HG02885 (cell line): Measurements from ENCODE around the gene RAC2.
"Not testable (repeated sequence)": the region's sequence is repeated elsewhere in the genome, so short reads cannot be mapped to it uniquely, and the experiment has no call there.

Experiments used
- ATAC-seq: cut with Tn5 transposase; IDR thresholded peaks from one replicate; pipeline ENCODE4 v1.9.1; 2021; ENCODE audit warnings: mild to moderate bottlenecking; ENCODE audit not compliant: unreplicated experiment, poor library complexity

Gene RAC2

DNA sequence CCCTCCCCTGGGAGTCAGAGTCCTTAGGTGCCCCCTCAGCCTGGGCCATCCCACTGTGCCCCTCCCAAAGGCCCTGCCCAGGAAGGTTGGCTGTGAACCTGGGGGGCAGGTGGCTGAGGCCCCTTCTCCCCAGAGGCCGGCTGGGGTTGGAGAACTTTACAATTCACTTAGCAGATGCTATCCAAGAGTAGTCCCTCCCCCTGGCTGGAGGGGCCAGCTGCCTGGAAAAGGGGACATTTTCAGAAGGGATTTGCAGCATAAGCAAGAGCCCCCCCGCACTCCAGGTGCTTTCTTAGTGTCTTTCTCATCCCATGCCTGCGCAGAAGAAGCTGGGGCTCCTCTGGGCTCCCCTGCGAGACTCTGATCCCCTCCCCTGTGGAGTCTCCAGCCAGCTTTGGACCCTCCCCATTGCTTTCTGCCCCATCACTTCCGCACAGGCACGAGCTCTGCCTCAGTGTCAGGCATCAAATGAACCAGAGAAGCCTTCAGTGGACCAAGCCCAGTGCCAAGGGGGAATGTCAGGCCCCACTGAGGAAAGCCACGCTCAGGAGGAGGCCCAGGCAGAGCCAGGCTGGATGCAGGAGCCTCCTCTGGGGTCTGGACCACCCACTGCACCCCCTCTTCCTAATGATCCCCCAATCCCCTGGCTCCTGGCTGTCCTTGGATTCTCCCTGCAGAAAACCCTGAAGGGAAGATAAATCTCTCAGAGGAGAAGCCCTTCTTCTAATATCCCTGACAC lies 35.5 kb downstream of the RAC2 start:
- no peak for ATAC-seq

- ATAC-seq, result no peak
Measured at GRCh38 chr22:37207981-37208380, 36.1 kb downstream of the RAC2 start.

- ATAC-seq, result no peak
Measured at GRCh38 chr22:37206841-37207821, 36.9 kb downstream of the RAC2 start.

GRCh38 chr22:37206118-37206840 lies 37.8 kb downstream of the RAC2 start:
- no peak for ATAC-seq

- ATAC-seq, result no peak
Measured at GRCh38 chr22:37205046-37205445, 39.0 kb downstream of the RAC2 start.

DNA sequence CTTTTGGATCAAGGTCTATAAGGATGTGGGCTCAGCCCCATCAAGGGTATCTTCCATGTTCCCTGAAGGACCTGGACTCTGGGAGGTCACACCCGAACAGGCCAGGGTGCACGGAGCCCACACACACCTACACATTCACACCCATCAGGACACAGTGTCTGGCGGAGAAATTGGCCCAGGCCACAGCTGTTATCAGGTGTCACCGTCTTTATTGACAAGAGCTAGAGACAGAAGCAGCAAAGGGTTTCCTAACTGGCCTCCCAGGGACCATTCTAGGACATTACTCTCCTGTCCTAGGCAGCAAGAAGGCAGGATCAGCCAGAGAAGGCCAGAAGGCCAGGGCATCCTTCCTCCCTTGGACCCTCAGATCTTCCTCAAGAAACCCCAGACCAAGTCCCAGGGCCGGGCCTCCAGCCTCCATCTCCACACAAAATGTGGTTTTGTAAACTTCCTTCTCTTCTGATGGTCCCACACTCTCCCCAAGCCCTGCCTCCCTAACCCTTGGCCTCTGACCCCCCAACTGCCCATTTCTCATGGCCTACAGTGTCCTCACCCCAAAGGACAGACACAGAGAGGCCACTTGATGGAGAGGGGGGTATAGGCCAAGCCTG lies 39.9 kb downstream of the RAC2 start:
- no peak for ATAC-seq

DNA sequence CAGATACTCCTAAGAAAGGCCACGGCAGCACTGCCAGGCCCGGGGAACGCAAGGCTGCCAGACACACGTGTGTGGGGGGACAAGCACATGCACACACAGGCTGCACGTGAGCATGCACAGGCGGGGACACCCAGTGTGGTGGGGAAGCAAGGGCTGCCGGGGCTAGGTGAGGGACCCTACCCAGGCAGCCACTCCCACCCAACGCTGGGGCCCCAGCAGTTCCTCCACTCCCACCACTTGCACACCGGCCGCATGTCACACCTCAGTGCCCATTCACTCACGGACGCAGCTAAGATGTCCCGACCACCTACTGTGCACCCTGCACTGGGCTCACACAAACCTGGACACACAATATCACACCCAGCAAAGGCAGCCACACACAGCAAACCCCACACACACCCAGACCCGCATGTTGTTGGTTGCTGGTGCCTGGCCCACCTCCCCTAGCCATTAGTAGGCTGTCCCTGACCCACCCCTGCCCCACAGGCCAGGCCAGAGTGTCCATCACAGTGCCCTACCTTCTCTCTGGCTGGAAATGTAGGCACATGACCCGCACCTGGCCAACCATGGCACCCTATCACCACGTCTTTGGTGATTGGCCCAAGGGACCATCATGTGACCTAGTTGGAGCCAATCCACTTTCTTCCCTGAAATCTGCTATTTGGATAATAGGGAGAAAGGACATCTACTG lies 40.6 kb downstream of the RAC2 start:
- ATAC-seq, result no peak

- ATAC-seq, result no peak
Measured at GRCh38 chr22:37202716-37203115, 41.4 kb downstream of the RAC2 start.

DNA sequence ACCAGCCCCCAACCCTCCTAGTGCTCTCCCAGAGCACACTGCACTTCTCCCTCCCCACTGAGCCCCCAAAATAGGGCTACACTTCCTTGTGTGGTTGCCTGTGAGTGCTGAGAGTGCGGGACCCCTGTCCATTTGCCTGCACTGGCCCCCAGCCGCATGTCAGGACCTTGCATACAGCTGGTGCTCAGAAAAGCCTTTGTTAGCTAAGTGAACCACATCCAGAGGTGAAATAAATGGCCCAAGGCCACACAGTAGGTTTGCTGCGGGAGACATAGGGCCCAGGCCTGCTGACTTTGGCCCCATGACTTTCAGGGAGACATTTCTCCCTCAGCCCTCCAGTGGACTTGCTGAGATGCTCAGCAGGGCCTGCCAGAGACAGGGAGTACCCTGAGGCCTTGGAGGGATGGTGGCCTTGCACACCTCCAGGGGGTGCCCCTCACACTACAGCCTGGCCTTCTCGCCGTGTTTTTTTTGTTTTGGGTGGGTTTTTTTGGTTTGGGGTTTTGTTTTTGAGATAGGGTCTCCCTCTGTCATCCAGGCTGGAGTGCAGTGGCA lies 42.0 kb downstream of the RAC2 start:
- no peak for ATAC-seq

DNA sequence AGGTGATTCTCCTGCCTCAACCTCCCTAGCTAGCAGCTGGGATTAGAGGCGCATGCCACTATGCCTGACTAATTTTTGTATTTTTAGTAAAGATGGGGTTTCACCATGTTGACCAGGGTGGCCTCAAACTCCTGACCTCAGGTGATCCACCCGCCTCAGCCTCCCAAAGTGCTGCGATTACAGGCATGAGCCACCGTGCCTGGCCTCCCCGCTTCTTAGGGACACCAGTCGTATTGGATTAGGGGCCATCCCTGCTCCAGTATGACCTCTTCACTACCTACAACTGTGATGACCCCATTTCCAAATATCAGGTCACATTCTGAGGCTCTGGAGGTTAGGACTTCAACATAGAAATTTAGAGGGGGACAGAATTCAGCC lies 42.6 kb downstream of the RAC2 start:
- ATAC-seq, result not testable (repeated sequence)

GRCh38 chr22:37199760-37200108 lies 44.3 kb downstream of the RAC2 start:
- ATAC-seq, result peak; percentile 1

- peak; percentile 93 for ATAC-seq
Measured at GRCh38 chr22:37199103-37199759, 44.8 kb downstream of the RAC2 start.

- ATAC-seq, result peak; percentile 17
Measured at GRCh38 chr22:37198258-37199102, 45.6 kb downstream of the RAC2 start.

- no peak for ATAC-seq
Measured at GRCh38 chr22:37197451-37198257, 46.4 kb downstream of the RAC2 start.

- no peak for ATAC-seq
Measured at GRCh38 chr22:37196539-37197450, 47.3 kb downstream of the RAC2 start.

DNA sequence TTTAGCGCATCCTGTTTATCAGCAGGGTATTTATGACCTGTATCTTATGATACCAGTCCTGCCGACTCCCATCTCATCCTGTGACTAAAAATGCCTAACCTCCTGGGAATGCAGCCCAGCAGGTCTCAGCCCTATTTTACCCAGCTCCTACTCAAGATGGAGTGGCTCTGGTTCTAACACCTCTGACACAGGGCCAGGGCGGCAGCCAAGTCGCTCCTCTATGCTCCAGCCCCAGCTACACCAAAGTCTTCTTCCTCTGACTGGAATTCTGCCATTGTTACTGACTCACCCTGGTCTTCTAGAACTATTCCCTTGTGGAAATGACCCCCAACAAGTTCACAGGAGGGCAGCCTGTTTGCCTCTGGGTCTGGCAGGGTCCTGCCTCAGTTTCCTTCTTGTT lies 48.1 kb downstream of the RAC2 start:
- no peak for ATAC-seq
